Hepatocyte (in vitro differentiated cells): ENCODE measurements around the gene WDR37.

ENCODE experiments used
- EZH2 ChIP-seq: fragments of 200-600 bp; sonication (generic); IDR thresholded peaks from 2 replicates; pipeline ENCODE4 v1.6.1; 2016; ENCODE audit warnings: antibody characterized with exemption, mild to moderate bottlenecking, borderline replicate concordance
- TF ChIP-seq, protein P1 (sequence below): fragments of 200-600 bp; sonication (generic); IDR thresholded peaks from 2 replicates; pipeline ENCODE4 v1.5.1; 2016; ENCODE audit warnings: antibody characterized with exemption, mild to moderate bottlenecking; ENCODE audit not compliant: poor library complexity

GRCh38 chr10:1025683-1026082 lies 30.5 kb upstream of the WDR37 start, which contains the start of gene IDI2:
- TF ChIP-seq, protein P1, sequence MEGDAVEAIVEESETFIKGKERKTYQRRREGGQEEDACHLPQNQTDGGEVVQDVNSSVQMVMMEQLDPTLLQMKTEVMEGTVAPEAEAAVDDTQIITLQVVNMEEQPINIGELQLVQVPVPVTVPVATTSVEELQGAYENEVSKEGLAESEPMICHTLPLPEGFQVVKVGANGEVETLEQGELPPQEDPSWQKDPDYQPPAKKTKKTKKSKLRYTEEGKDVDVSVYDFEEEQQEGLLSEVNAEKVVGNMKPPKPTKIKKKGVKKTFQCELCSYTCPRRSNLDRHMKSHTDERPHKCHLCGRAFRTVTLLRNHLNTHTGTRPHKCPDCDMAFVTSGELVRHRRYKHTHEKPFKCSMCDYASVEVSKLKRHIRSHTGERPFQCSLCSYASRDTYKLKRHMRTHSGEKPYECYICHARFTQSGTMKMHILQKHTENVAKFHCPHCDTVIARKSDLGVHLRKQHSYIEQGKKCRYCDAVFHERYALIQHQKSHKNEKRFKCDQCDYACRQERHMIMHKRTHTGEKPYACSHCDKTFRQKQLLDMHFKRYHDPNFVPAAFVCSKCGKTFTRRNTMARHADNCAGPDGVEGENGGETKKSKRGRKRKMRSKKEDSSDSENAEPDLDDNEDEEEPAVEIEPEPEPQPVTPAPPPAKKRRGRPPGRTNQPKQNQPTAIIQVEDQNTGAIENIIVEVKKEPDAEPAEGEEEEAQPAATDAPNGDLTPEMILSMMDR: no peak
- no peak for TF ChIP-seq EZH2
